H1 (cell line): Measurements from ENCODE around the gene FBXO11. TPM values are rescaled to one million over a fixed set of nuclear protein-coding genes. Genes with fewer than 3 reads are reported as not detected.

Experiments
- CTCF ChIA-PET: fragments of 300-600 bp; sonication (Branson Sonifier 250); formaldehyde crosslinking; loops from one replicate; lab custom pipeline; 2021; ENCODE audit not compliant: partially characterized antibody; lab: Charles Lee
- POLR2A ChIA-PET: fragments of 300-600 bp; sonication (Branson Sonifier 250); formaldehyde crosslinking; loops from one replicate; lab custom pipeline; 2021; ENCODE audit warnings: inconsistent platforms; ENCODE audit not compliant: partially characterized antibody; lab: Charles Lee
- DNase-seq, 2 experiments: peaks; one replicate each; pipeline versions ENCODE4 v3.0.0 to v3.0.0-alpha.2; 2010 to 2022; ENCODE audit warnings: low spot score in 2 of 2, low read depth in 1 of 2, mixed read lengths in 1 of 2
- FAIRE-seq: peaks from 2 replicates; lab custom pipeline; 2011; peaks lifted over from hg19 to GRCh38; lab: Jason Lieb, UNC
- H2AFZ ChIP-seq: 2 replicates; pipeline ENCODE4 v1.8.1; 2012; ENCODE audit warnings: low read length, inconsistent platforms
- H2AK5ac ChIP-seq: 2 replicates; pipeline ENCODE4 v1.6.1; 2013; ENCODE audit warnings: low read depth, low read length
- H2BK120ac ChIP-seq: replicated peaks from 2 replicates; pipeline ENCODE3; 2013; ENCODE audit warnings: low read depth, low read length, inconsistent platforms
- H2BK12ac ChIP-seq: 2 replicates; pipeline ENCODE4 v1.6.1; 2013; ENCODE audit warnings: low read depth, low read length
- H2BK15ac ChIP-seq: 2 replicates; pipeline ENCODE4 v1.6.1; 2013; ENCODE audit warnings: low read length
- H2BK20ac ChIP-seq: 2 replicates; pipeline ENCODE4 v1.6.1; 2013; ENCODE audit warnings: low read length
- H2BK5ac ChIP-seq: 2 replicates; pipeline ENCODE4 v1.6.1; 2013; ENCODE audit warnings: low read depth, low read length
- H3K14ac ChIP-seq: 2 replicates; pipeline ENCODE4 v1.6.1; 2013; ENCODE audit warnings: inconsistent platforms; ENCODE audit not compliant: insufficient read length
- H3K18ac ChIP-seq: 2 replicates; pipeline ENCODE4 v1.6.1; 2013; ENCODE audit warnings: low read length; ENCODE audit errors: extremely low read depth
- H3K23ac ChIP-seq: 2 replicates; pipeline ENCODE4 v1.6.1; 2013; ENCODE audit warnings: inconsistent platforms; ENCODE audit not compliant: insufficient read length
- H3K23me2 ChIP-seq: 2 replicates; pipeline ENCODE4 v1.6.1; 2013; ENCODE audit warnings: low read depth, low read length
- H3K27ac ChIP-seq: 2 replicates; pipeline ENCODE4 v1.6.1; 2011; ENCODE audit warnings: low read depth, low read length, inconsistent platforms
- H3K27me3 ChIP-seq, 4 experiments: replicated peaks in 1 of 4; 1 replicate in 1 of 4; 2 replicates in 3 of 4; pipeline versions ENCODE4 v1.6.1 to v1.8.1; 2011 to 2013; ENCODE audit warnings: low read length in 3 of 4, mild to moderate bottlenecking in 3 of 4, inconsistent platforms in 2 of 4, mixed read lengths in 2 of 4, moderate library complexity in 1 of 4; ENCODE audit not compliant: control insufficient read depth in 3 of 4, insufficient read depth in 3 of 4; ENCODE audit errors: extremely low read depth in 1 of 4
- H3K36me3 ChIP-seq, 4 experiments: 2 replicates each; pipeline versions ENCODE4 v1.6.1 to v1.8.1; 2011 to 2013; ENCODE audit warnings: mild to moderate bottlenecking in 4 of 4, low read length in 3 of 4, moderate library complexity in 2 of 4, control low read depth in 1 of 4, inconsistent platforms in 1 of 4; ENCODE audit not compliant: insufficient read depth in 4 of 4, control insufficient read depth in 2 of 4
- H3K4ac ChIP-seq: replicated peaks from 2 replicates; pipeline ENCODE3; 2013; ENCODE audit warnings: low read length, low read depth, mixed read lengths, inconsistent platforms; ENCODE audit not compliant: insufficient read length
- H3K4me1 ChIP-seq, 4 experiments: replicated peaks in 1 of 4; 1 replicate in 1 of 4; 2 replicates in 3 of 4; pipeline versions ENCODE4 v1.6.1 to v1.8.1; 2011 to 2013; ENCODE audit warnings: low read length in 3 of 4, inconsistent platforms in 2 of 4, mixed read lengths in 1 of 4; ENCODE audit not compliant: insufficient read depth in 4 of 4, control insufficient read depth in 3 of 4
- H3K4me2 ChIP-seq, 2 experiments: 2 replicates each; pipeline versions ENCODE4 v1.6.1 to v1.8.1; 2011 to 2013; ENCODE audit warnings: low read depth in 2 of 2, low read length in 2 of 2, control low read depth in 1 of 2, inconsistent platforms in 1 of 2, mild to moderate bottlenecking in 1 of 2; ENCODE audit not compliant: insufficient read depth in 1 of 2
- H3K4me3 ChIP-seq, 4 experiments: fragments of 200-600, 300-600 bp in 1 of 4; sonication (generic), shearing (Covaris generic), sonication (Bioruptor Twin) in 1 of 4; 2 replicates each; pipeline versions ENCODE4 v1.5.1 to v1.8.1; 2011 to 2016; ENCODE audit warnings: low read length in 4 of 4, low read depth in 3 of 4, control low read depth in 2 of 4, inconsistent platforms in 2 of 4, mild to moderate bottlenecking in 2 of 4, mixed read lengths in 1 of 4, moderate library complexity in 1 of 4; ENCODE audit not compliant: insufficient read depth in 2 of 4; ENCODE audit errors: extremely low read depth in 1 of 4
- H3K56ac ChIP-seq: replicated peaks from 2 replicates; pipeline ENCODE3; 2013; ENCODE audit warnings: low read depth, mild to moderate bottlenecking, mixed read lengths, low read length, inconsistent platforms; ENCODE audit not compliant: insufficient read length
- H3K79me1 ChIP-seq: 2 replicates; pipeline ENCODE4 v1.6.1; 2013; ENCODE audit warnings: low read depth, low read length, control low read depth
- H3K79me2 ChIP-seq, 2 experiments: 2 replicates each; pipeline versions ENCODE4 v1.6.1 to v1.8.1; 2012 to 2013; ENCODE audit warnings: low read length in 2 of 2, mild to moderate bottlenecking in 2 of 2, inconsistent platforms in 1 of 2; ENCODE audit not compliant: insufficient read depth in 2 of 2, control insufficient read depth in 1 of 2
- H3K9ac ChIP-seq, 4 experiments: replicated peaks in 1 of 4; 1 replicate in 1 of 4; 2 replicates in 3 of 4; pipeline versions ENCODE4 v1.6.1 to v1.8.1; 2011 to 2013; ENCODE audit warnings: low read depth in 3 of 4, low read length in 3 of 4, control low read depth in 2 of 4, mild to moderate bottlenecking in 2 of 4, moderate library complexity in 2 of 4, inconsistent platforms in 1 of 4; ENCODE audit errors: extremely low read depth in 1 of 4
- H3K9me3 ChIP-seq, 2 experiments: 2 replicates each; pipeline versions ENCODE4 v1.6.1 to v1.8.1; 2012 to 2013; ENCODE audit warnings: mild to moderate bottlenecking in 2 of 2, moderate library complexity in 2 of 2, control low read depth in 1 of 2, inconsistent platforms in 1 of 2, low read depth in 1 of 2, low read length in 1 of 2, mixed read lengths in 1 of 2; ENCODE audit not compliant: insufficient read depth in 2 of 2
- H4K20me1 ChIP-seq, 2 experiments: replicated peaks in 1 of 2; 2 replicates each; pipeline versions ENCODE3 to v1.8.1; 2011 to 2013; ENCODE audit warnings: inconsistent platforms in 2 of 2, low read length in 2 of 2, mild to moderate bottlenecking in 1 of 2; ENCODE audit not compliant: insufficient read depth in 2 of 2, control insufficient read depth in 1 of 2
- H4K5ac ChIP-seq: 2 replicates; pipeline ENCODE4 v1.6.1; 2013; ENCODE audit warnings: low read length, low read depth, mixed read lengths, inconsistent platforms; ENCODE audit not compliant: insufficient read length
- H4K8ac ChIP-seq: 2 replicates; pipeline ENCODE4 v1.8.0; 2013; ENCODE audit warnings: mild to moderate bottlenecking, moderate library complexity, low read length, inconsistent platforms; ENCODE audit not compliant: insufficient read depth; ENCODE audit errors: extremely low read depth
- H4K91ac ChIP-seq: replicated peaks from 2 replicates; pipeline ENCODE3; 2013; ENCODE audit warnings: low read length, mixed read lengths, inconsistent platforms; ENCODE audit not compliant: insufficient read length
- ASH2L ChIP-seq: fragments of 200-600, 300-600 bp; sonication (generic); IDR thresholded peaks from one replicate; pipeline ENCODE4 v1.7.1; 2017; ENCODE audit warnings: low read length
- CHD1 ChIP-seq: IDR thresholded peaks from 2 replicates; pipeline ENCODE4 v1.6.1; 2012; ENCODE audit warnings: low read depth, low read length, improper control_type of control experiment
- CHD2 ChIP-seq: IDR thresholded peaks from 2 replicates; pipeline ENCODE4 v1.6.1; 2012; ENCODE audit warnings: low read length, improper control_type of control experiment
- CREB1 ChIP-seq: IDR thresholded peaks from 2 replicates; pipeline ENCODE4 v1.6.1; 2012; ENCODE audit warnings: inconsistent platforms
- GTF2F1 ChIP-seq: IDR thresholded peaks from 2 replicates; pipeline ENCODE4 v1.6.1; 2012; ENCODE audit warnings: low read depth, low read length, improper control_type of control experiment, borderline replicate concordance
- JUN ChIP-seq: IDR thresholded peaks from 2 replicates; pipeline ENCODE4 v1.6.1; 2011; ENCODE audit warnings: low read depth, mild to moderate bottlenecking, improper control_type of control experiment, low read length
- MAFK ChIP-seq: IDR thresholded peaks from 2 replicates; pipeline ENCODE4 v1.6.1; 2012; ENCODE audit warnings: low read depth, mild to moderate bottlenecking, improper control_type of control experiment, low read length
- RBBP5 ChIP-seq: IDR thresholded peaks from 2 replicates; pipeline ENCODE4 v1.7.1; 2012; ENCODE audit warnings: low read depth, mild to moderate bottlenecking, inconsistent platforms, low read length, moderate library complexity, borderline replicate concordance
- RNF2 ChIP-seq: fragments of 200-900, 300-1000 bp; sonication (generic); IDR thresholded peaks from 2 replicates; pipeline ENCODE4 v1.7.1; 2016; ENCODE audit warnings: borderline replicate concordance, low read depth, mild to moderate bottlenecking, antibody characterized with exemption, low read length; ENCODE audit not compliant: poor library complexity, severe bottlenecking; ENCODE audit errors: missing control alignments
- SAP30 ChIP-seq: fragments of 300-600 bp; sonication (generic); IDR thresholded peaks from 2 replicates; pipeline ENCODE4 v1.7.1; 2012; ENCODE audit warnings: low read length, moderate library complexity, mild to moderate bottlenecking, inconsistent platforms; ENCODE audit not compliant: insufficient read depth, insufficient replicate concordance
- SP1 ChIP-seq: IDR thresholded peaks from 2 replicates; pipeline ENCODE4 v1.6.1; 2011; ENCODE audit warnings: low read depth, low read length
- TAF7 ChIP-seq: optimal IDR thresholded peaks from 2 replicates; pipeline ENCODE3; 2011; ENCODE audit warnings: low read depth, mild to moderate bottlenecking, inconsistent platforms, low read length, moderate library complexity, borderline replicate concordance
- ZNF274 ChIP-seq: IDR thresholded peaks from 2 replicates; pipeline ENCODE4 v1.7.0; 2012; ENCODE audit warnings: low read length, borderline replicate concordance; ENCODE audit errors: extremely low read depth
- WGBS, 2 experiments: shearing (Covaris generic) in 1 of 2; methylation state at CpG; one replicate each; pipeline versions ENCODE4 v1.1.6 to v1.1.7; 2013 to 2015; ENCODE audit warnings: low lambda C conversion rate in 2 of 2, mixed read lengths in 2 of 2, inconsistent platforms in 1 of 2, low coverage in 1 of 2, missing lambda C conversion rate in 1 of 2; ENCODE audit not compliant: insufficient replicate concordance in 2 of 2, insufficient coverage in 1 of 2, insufficient read length in 1 of 2; ENCODE audit errors: extremely low coverage in 1 of 2, missing lambda C conversion rate in 1 of 2; 5-methylcytosine and 5-hydroxymethylcytosine counted together
- polyA plus RNA-seq, 7 experiments: library from polyadenylated mRNA; depleted of rRNA in 3 of 7; stranded (reverse) in 5 of 7; unstranded in 2 of 7; fragments of >200 nt in 5 of 7; fragments of 200-250 nt in 2 of 7; gene quantifications; 1 replicate in 5 of 7; 2 replicates in 1 of 7; 4 replicates in 1 of 7; pipeline versions ENCODE4 v1.2.1 to v1.2.3, GENCODE V29; 2011 to 2013; ENCODE audit warnings: missing spikeins in 2 of 7, mixed read lengths in 2 of 7
- total RNA-seq: library from RNA; stranded (reverse); fragmentation: NEBNext Ultra II Directional; extraction: Animal tissue kit (Norgen Biotek cat#: 25700); gene quantifications from 2 replicates; pipeline ENCODE4 v1.2.1, GENCODE V29; 2021

Gene FBXO11
- total and polyA plus RNA-seq, 2 of the 8 experiments (the other 6 are each of a cell fraction or from before 2014, with no cell fraction given) = 21.7 to 57.3 TPM

GRCh38 chr2:47844162-47844561, 62.1 kb downstream of the FBXO11 start:
- Histone ChIP-seq H4K8ac (no peak overlapping the region), H3K56ac (no peak overlapping the region), H2BK12ac (no peak overlapping the region), H3K9ac (no peak overlapping the region), H3K79me1 (peaks cover 8% of the 10 kb centered on the region; the same call in 1 of the 2 replicates), H3K4me1 (no peaks in the 10 kb centered on the region), H3K27ac (no peak overlapping the region), H3K4me3 (no peak overlapping the region), H4K5ac (no peak overlapping the region), H2AFZ (no peak overlapping the region), H3K23me2 (no peaks in the 10 kb centered on the region), H3K4ac (no peak overlapping the region), H3K79me2 (peaks cover 0 to 76% of the 10 kb centered on the region in 2 experiments; a peak in 3 of 4 replicates), H3K14ac (no peak overlapping the region), H2BK120ac (no peak overlapping the region), H4K91ac (no peak overlapping the region), H4K20me1 (peaks cover 1 to 6% of the 10 kb centered on the region in 2 experiments), H3K4me2 (no peak overlapping the region), H2AK5ac (no peak overlapping the region), H3K18ac (no peak overlapping the region), H3K9me3 (no peaks in the 10 kb centered on the region), H3K23ac (no peak overlapping the region), H2BK20ac (no peak overlapping the region), H3K36me3 (peaks cover 0 to 2% (median 0%) of the 10 kb centered on the region in 4 experiments; a peak in 2 of 8 replicates), H2BK15ac (no peak overlapping the region), H3K27me3 (no peaks in the 10 kb centered on the region), H2BK5ac (no peak overlapping the region)
- DNase-seq (no peak), FAIRE-seq (no peak)
- CTCF ChIA-PET = interaction anchor here (0.7 kb wide), 1 partner anchor 218 kb away, joined by 3 read pairs; no protein-coding TSS in a partner anchor
- TF ChIP-seq SP1 (no peak), CHD1 (no peak), JUN (no peak), CREB1 (no peak), ZNF274 (no peak), ASH2L (no peak), RNF2 (no peak), SAP30 (no peak), CHD2 (no peak), MAFK (no peak), GTF2F1 (no peak), RBBP5 (no peak), TAF7 (no peak)
- POLR2A ChIA-PET = no interaction called here
- 89% methylated on average over 2 of the region's 2 CpGs; no CpG with 5 or more reads in 1 of the 2 experiments for WGBS, 2 experiments
